Tibial artery (tissue), 4 donors: Measurements from ENCODE around the gene SORBS2.

ENCODE experiments used
- DNase-seq, 2 donors: peaks; one replicate each; pipeline ENCODE4 v3.0.0-alpha.2; 2019
- H3K27ac ChIP-seq, 2 donors: fragments of 200-600 bp; sonication (generic) in 1 of 2; 1 replicate in 1 of 2; 2 replicates in 1 of 2; pipeline ENCODE4 v1.5.1; 2018 to 2019; ENCODE audit warnings: mild to moderate bottlenecking in 1 of 2
- H3K27me3 ChIP-seq, 2 donors: fragments of 200-600 bp; sonication (generic) in 1 of 2; one replicate each; pipeline versions ENCODE4 v1.5.1 to v1.6.0; 2016 to 2019
- H3K36me3 ChIP-seq, 3 donors: fragments of 200-600 bp; sonication (generic) in 2 of 3; one replicate each; pipeline ENCODE4 v1.5.1; 2016 to 2019; ENCODE audit warnings: mild to moderate bottlenecking in 2 of 3
- H3K4me1 ChIP-seq, 4 donors: fragments of 200-600 bp; sonication (generic) in 2 of 4; 1 replicate in 3 of 4; 2 replicates in 1 of 4; pipeline ENCODE4 v1.5.1; 2016 to 2019
- H3K4me3 ChIP-seq, 2 donors: fragments of 200-600 bp; sonication (generic) in 1 of 2; 1 replicate in 1 of 2; 2 replicates in 1 of 2; pipeline ENCODE4 v1.5.1; 2018 to 2019; ENCODE audit warnings: mild to moderate bottlenecking in 2 of 2
- H3K9me3 ChIP-seq, 3 donors: fragments of 200-600 bp; sonication (generic) in 1 of 3; one replicate each; pipeline ENCODE4 v1.5.1; 2016 to 2019
- intact Hi-C: fragments of 100-400 bp; cut with DNase I; formaldehyde crosslinking; loops from one replicate; pipeline ENCODE4 v1.15.0; 2023; ENCODE audit warnings: low total_unique reads
- TF ChIP-seq, protein P1 (sequence below), 2 experiments: fragments of 200-600 bp in 1 of 2; fragments of 450-650 bp in 1 of 2; IDR thresholded peaks; one replicate each; pipeline ENCODE4 v1.5.1; 2017 to 2019; ENCODE audit warnings: antibody characterized with exemption in 2 of 2, mild to moderate bottlenecking in 1 of 2, moderate library complexity in 1 of 2

SORBS2 gene

DNA sequence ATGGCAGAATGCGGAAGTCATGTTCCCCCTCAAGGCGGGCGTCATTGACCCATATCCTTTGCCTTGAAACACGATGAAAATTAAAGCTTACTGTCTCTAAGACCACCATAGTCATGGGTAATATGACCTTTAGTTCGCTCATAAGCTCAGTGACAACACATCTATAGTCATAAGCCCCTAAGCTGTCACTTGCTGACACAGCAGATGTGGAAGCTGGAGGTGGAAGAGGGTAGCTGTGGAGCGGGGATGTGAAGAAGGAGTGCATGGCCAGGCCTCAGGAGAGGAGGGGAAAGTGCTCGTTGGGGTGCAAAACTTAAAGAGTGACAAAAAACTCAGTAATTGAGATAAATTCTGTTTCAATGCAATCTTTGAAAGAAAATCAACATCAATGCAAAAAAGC lies 142.7 kb downstream of the SORBS2 start:
- Histone ChIP-seq H3K9me3 (no peaks in the 10 kb centered on the region), H3K36me3 (peaks cover 7 to 16% (median 12%) of the 10 kb centered on the region in 3 donors), H3K27ac (no peak overlapping the region), H3K27me3 (no peaks in the 10 kb centered on the region), H3K4me3 (no peak overlapping the region), H3K4me1 (peaks cover 0 to 40% (median 13%) of the 10 kb centered on the region in 4 donors)
- intact Hi-C loops: no loop called here
- TF ChIP-seq, protein P1, sequence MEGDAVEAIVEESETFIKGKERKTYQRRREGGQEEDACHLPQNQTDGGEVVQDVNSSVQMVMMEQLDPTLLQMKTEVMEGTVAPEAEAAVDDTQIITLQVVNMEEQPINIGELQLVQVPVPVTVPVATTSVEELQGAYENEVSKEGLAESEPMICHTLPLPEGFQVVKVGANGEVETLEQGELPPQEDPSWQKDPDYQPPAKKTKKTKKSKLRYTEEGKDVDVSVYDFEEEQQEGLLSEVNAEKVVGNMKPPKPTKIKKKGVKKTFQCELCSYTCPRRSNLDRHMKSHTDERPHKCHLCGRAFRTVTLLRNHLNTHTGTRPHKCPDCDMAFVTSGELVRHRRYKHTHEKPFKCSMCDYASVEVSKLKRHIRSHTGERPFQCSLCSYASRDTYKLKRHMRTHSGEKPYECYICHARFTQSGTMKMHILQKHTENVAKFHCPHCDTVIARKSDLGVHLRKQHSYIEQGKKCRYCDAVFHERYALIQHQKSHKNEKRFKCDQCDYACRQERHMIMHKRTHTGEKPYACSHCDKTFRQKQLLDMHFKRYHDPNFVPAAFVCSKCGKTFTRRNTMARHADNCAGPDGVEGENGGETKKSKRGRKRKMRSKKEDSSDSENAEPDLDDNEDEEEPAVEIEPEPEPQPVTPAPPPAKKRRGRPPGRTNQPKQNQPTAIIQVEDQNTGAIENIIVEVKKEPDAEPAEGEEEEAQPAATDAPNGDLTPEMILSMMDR (IDR thresholded peaks at IDR 0.05): no peak
- no peak for DNase-seq

DNA sequence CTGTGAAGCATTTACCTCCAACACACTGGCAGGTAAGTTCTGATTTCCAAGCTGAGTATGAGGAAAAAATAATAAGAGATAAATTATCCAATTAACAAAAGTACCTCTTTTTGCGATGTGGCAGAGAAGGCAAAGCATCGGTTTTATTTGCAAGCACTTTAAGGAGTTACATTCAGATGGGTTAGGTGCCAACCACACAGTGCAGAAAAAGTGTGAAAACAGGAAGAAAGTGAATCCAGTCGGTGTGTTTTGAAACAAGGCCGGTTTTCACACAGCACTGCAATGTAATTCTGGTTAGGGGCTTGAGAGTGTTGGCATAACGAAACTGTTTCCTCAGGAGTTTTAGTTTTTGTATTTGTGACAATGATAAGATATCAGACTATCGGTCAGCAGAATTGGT lies 145.8 kb downstream of the SORBS2 start:
- Histone ChIP-seq H3K4me3 (no peak overlapping the region), H3K36me3 (peaks cover 18 to 31% (median 21%) of the 10 kb centered on the region in 3 donors), H3K27ac (peak overlapping the region in 1 of 2 donors; percentile 36), H3K4me1 (peaks cover 0 to 24% (median 5%) of the 10 kb centered on the region in 4 donors), H3K27me3 (no peaks in the 10 kb centered on the region), H3K9me3 (no peaks in the 10 kb centered on the region)
- intact Hi-C loops: no loop called here
- TF ChIP-seq, protein P1 (IDR thresholded peaks at IDR 0.05): no peak
- DNase-seq: no peak

DNA sequence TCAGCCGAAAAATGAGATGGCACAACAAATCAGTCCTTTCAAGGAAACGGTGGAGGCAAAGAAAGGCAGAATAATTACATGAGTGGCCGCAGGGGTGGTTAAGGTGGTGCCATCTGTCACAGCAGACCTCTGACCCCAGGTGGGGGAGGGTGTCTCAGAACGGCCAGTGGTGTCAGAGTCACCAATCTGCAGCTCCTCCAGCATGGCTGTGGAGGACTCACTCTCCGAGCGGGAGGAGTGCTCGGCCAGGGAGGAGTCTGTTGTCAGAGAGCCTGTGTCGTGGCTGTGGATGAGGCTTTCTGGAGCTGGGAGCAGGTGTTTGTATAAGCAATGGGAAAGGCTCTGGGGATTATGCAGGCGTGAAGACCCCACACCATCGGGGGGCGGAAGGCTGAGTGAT lies 146.3 kb downstream of the SORBS2 start:
- intact Hi-C loops: no loop called here
- TF ChIP-seq, protein P1 (IDR thresholded peaks at IDR 0.05): no peak
- DNase-seq: no peak
- H3K27ac ChIP-seq: peak overlapping the region in 1 of 2 donors; percentile 36
- H3K4me1 ChIP-seq: peaks cover 0 to 19% (median 3%) of the 10 kb centered on the region in 4 donors
- no peak overlapping the region for H3K4me3 ChIP-seq
- H3K27me3 ChIP-seq: no peaks in the 10 kb centered on the region
- peaks cover 18 to 36% (median 26%) of the 10 kb centered on the region in 3 donors for H3K36me3 ChIP-seq
- H3K9me3 ChIP-seq: no peaks in the 10 kb centered on the region

DNA sequence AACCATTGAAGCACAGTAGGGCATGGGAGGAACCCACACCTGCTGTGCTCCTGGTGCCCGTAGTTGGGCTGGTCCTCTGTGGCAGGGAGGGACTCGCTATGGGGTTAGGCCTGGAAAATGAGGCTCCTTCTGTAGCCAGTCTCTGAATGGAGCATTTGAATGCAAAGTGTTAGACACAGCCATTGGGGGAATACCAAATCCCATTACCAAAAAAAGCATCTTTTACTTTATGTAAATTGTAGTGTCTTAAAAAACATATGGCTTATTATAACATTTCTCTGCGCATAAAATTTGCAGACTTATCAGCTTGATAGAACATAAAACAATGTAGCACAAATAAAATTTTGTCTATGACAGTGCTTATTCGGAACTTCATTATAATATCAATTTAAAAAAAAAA lies 147.5 kb downstream of the SORBS2 start:
- peaks cover 0 to 14% (median 3%) of the 10 kb centered on the region in 4 donors for H3K4me1 ChIP-seq
- TF ChIP-seq, protein P1 (IDR thresholded peaks at IDR 0.05): no peak
- no peaks in the 10 kb centered on the region for H3K27me3 ChIP-seq
- peaks cover 18 to 40% (median 37%) of the 10 kb centered on the region in 3 donors for H3K36me3 ChIP-seq
- no peaks in the 10 kb centered on the region for H3K9me3 ChIP-seq
- no peak overlapping the region for H3K27ac ChIP-seq
- H3K4me3 ChIP-seq: no peak overlapping the region
- intact Hi-C loops: no loop called here
- DNase-seq: no peak

DNA sequence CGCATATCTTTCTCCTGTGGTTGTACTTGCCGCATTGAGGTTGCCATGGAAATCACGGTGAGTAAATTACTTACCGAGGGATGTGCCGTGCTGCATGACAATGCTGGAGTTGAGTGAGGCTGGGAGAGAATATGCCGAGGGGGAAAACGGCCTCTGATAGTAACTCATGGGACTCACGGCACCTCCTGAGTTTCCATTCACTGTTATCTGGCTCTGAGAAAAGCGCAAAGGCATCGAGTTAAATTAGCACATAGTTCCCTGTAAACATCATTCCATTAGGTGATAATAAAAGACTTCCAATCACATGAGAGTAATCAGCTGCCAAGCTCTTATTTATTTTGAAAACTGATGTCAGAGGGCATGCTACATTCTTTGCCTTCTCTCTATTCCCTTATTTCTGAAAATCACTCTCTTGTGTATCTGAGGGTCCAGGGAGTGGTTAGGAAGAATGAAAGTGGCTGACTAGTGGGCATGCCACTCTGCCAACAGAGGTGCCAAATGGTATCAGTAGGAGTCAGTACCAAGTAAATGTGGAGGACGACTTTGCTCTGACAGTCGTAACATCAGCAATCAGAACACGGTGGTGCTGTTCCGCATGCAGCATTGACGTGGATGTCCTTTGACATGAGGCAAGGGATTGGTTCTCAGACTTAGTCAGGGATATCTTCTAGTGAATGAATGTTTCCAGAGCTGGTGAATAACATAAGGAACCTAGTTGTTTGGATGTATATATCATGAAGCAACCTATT lies 149.8 kb downstream of the SORBS2 start:
- no peaks in the 10 kb centered on the region for H3K9me3 ChIP-seq
- peaks cover 0 to 35% (median 5%) of the 10 kb centered on the region in 4 donors for H3K4me1 ChIP-seq
- DNase-seq: no peak
- H3K27ac ChIP-seq: peak overlapping the region; percentile 13 to 53
- peaks cover 11 to 37% (median 32%) of the 10 kb centered on the region in 3 donors for H3K36me3 ChIP-seq
- H3K27me3 ChIP-seq: no peaks in the 10 kb centered on the region
- intact Hi-C loops: no loop called here
- TF ChIP-seq, protein P1 (IDR thresholded peaks at IDR 0.05): no peak
- no peak overlapping the region for H3K4me3 ChIP-seq
